Midbrain (tissue), 1 donor: ENCODE results near the gene CROCC.

Experiments used
- DNase-seq: peaks from one replicate; lab custom pipeline; 2025; lab: John Stamatoyannopoulos, UW

Gene CROCC

GRCh38 chr1:16967095-16967575 is 45.4 kb downstream of the CROCC start:
- peak; percentile 43 for DNase-seq

GRCh38 chr1:16967962-16968361 is 46.2 kb downstream of the CROCC start:
- no peak for DNase-seq

GRCh38 chr1:16968372-16968771 is 46.6 kb downstream of the CROCC start:
- no peak for DNase-seq

- no peak for DNase-seq
Observed at GRCh38 chr1:16969057-16969611, 47.4 kb downstream of the CROCC start.

GRCh38 chr1:16969651-16970050 is 47.9 kb downstream of the CROCC start:
- no peak for DNase-seq

- no peak for DNase-seq
Observed at GRCh38 chr1:16970132-16970910, 48.6 kb downstream of the CROCC start.

GRCh38 chr1:16971341-16972188 is 49.8 kb downstream of the CROCC start:
- no peak for DNase-seq

- DNase-seq, result no peak
Observed at GRCh38 chr1:16972189-16972895, 50.6 kb downstream of the CROCC start.

GRCh38 chr1:16973215-16973614 is 51.5 kb downstream of the CROCC start:
- no peak for DNase-seq

- no peak for DNase-seq
Observed at GRCh38 chr1:16975211-16975610, 53.5 kb downstream of the CROCC start.

- DNase-seq, result no peak
Observed at GRCh38 chr1:16975838-16976237, 54.1 kb downstream of the CROCC start.

GRCh38 chr1:16976966-16977365 is 55.2 kb downstream of the CROCC start:
- no peak for DNase-seq

GRCh38 chr1:16977377-16977776 is 55.6 kb downstream of the CROCC start:
- DNase-seq, result no peak

- DNase-seq, result no peak
Observed at GRCh38 chr1:16978139-16978538, 56.4 kb downstream of the CROCC start.

GRCh38 chr1:16978567-16979474 is 57.1 kb downstream of the CROCC start:
- DNase-seq, result no peak

- no peak for DNase-seq
Observed at GRCh38 chr1:16979475-16980327, 58.0 kb downstream of the CROCC start.

GRCh38 chr1:16980473-16981268 is 58.9 kb downstream of the CROCC start, which contains the start of gene MFAP2:
Gene MFAP2, minus strand, starts transcription at chr1:16980620. Its CDS starts 2,347 bp downstream, at chr1:16978273.
- DNase-seq, result no peak

- no peak for DNase-seq
Observed at GRCh38 chr1:16981269-16981849, 59.6 kb downstream of the CROCC start.

GRCh38 chr1:16982902-16983301 is 61.2 kb downstream of the CROCC start:
- DNase-seq, result no peak
